ENCODE data around the gene CUTA. TPM values are rescaled to one million over a fixed set of nuclear protein-coding genes. Genes with fewer than 3 reads are reported as not detected.

CUTA gene
- total and polyA plus RNA-seq, 2 of the 13 experiments (the other 11 are each of a cell fraction or from before 2014, with no cell fraction given), result 170 to 180 TPM

DNA sequence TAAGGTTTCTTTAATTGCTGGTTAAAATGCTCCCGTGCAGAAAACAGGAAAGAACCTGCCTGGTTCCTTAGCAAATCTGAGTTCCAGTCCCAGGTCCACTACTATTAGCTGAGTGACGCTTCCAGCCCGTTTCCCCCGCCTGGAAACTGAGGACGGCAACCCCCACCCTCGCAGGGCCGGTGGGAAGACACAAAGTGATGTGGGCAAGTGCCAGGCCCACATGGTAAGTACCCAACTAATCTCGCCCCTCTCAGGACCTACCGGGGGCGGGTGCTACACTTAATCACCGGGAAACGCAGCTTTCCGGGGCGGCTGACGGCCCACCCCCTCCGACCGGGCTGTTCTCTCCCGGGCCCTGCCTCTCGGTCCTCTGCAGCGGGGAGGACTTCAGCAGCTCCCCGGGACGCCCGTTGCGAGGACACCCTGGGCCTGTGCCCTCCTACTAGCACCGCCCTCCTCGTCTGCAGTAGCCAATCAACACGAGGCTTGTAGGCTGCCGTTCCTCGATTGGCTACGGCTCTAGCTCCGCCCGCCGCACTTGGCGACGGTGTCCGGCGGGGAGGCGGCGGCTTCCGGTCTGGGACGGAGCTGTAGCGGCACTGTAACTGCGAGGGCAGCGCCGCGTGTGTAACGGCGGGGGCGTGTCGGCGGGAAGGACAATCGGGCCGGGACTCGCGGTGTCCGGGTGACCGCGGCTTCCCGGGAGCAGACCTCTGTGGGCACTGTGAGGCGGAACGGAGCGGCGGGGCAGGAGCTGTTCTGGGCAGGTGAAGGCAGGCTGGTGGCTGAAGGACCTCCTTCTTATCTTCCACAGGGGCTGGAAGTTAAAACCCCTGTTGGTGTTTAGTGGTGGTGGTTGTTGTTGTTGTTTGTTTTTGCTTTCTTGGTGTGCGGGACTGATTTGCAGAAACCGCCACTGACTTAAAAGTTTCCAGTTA is 36.4 kb upstream of the CUTA start, which contains the start of gene ZBTB9 (continued):
- TF ChIP-seq NR1H2 (CRISPR knock-in tag; IDR thresholded peaks at IDR 0.05; ENCODE audit: borderline replicate concordance, low read depth) (no peak), ETV5 (CRISPR knock-in tag; IDR thresholded peaks at IDR 0.05; ENCODE audit: borderline replicate concordance) (peak; percentile 91), ZNF180 (CRISPR knock-in tag; IDR thresholded peaks at IDR 0.05; ENCODE audit: borderline replicate concordance, low read depth) (no peak), TMF1 (CRISPR knock-in tag; IDR thresholded peaks at IDR 0.05; ENCODE audit: low read depth) (peak; percentile 96), ZNF501 (CRISPR knock-in tag; IDR thresholded peaks at IDR 0.05) (peak; percentile 98), ZFAT (CRISPR knock-in tag; conservative IDR thresholded peaks at IDR 0.05) (no peak), THAP11 (CRISPR knock-in tag; IDR thresholded peaks at IDR 0.05) (peak; percentile 95), ZNF552 (CRISPR knock-in tag; IDR thresholded peaks at IDR 0.05; ENCODE audit: borderline replicate concordance) (no peak), ZBTB42 (CRISPR knock-in tag; IDR thresholded peaks at IDR 0.05) (peak; percentile 32; the same call in 1 of the 2 replicates), ZBTB7A (CRISPR knock-in tag; IDR thresholded peaks at IDR 0.05) (no peak), MXI1 (IDR thresholded peaks at IDR 0.05; ENCODE audit: borderline replicate concordance, low read depth, low read length) (peak; percentile 99)
- TF ChIP-seq, protein P1, sequence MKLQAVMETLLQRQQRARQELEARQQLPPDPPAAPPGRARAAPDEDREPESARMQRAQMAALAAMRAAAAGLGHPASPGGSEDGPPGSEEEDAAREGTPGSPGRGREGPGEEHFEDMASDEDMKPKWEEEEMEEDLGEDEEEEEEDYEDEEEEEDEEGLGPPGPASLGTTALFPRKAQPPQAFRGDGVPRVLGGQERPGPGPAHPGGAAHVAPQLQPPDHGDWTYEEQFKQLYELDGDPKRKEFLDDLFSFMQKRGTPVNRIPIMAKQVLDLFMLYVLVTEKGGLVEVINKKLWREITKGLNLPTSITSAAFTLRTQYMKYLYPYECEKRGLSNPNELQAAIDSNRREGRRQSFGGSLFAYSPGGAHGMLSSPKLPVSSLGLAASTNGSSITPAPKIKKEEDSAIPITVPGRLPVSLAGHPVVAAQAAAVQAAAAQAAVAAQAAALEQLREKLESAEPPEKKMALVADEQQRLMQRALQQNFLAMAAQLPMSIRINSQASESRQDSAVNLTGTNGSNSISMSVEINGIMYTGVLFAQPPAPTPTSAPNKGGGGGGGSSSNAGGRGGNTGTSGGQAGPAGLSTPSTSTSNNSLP (IDR thresholded peaks at IDR 0.05; ENCODE audit: low read depth, low read length), result 0 out of 2 replicates have a peak, but pooled peaks have one; percentile 1
- TF ChIP-seq, protein P2, sequence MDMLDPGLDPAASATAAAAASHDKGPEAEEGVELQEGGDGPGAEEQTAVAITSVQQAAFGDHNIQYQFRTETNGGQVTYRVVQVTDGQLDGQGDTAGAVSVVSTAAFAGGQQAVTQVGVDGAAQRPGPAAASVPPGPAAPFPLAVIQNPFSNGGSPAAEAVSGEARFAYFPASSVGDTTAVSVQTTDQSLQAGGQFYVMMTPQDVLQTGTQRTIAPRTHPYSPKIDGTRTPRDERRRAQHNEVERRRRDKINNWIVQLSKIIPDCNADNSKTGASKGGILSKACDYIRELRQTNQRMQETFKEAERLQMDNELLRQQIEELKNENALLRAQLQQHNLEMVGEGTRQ (IDR thresholded peaks at IDR 0.05; ENCODE audit: low read depth, low read length), result no peak
- TF ChIP-seq, protein P2 (CRISPR knock-in tag; IDR thresholded peaks at IDR 0.05; ENCODE audit: borderline replicate concordance), result no peak; the same call in 1 of the 2 replicates

Measured in HepG2 (cell line).